WTC11 (cell line): ENCODE data around the gene ALG6.

Source experiments
- JUN ChIP-seq: sonication (generic); formaldehyde crosslinking; IDR thresholded peaks from 2 replicates; pipeline ENCODE4 v1.8.0; 2023; ENCODE audit warnings: mild to moderate bottlenecking, missing genetic modification reagents
- TEAD4 ChIP-seq: sonication (generic); formaldehyde crosslinking; IDR thresholded peaks from 2 replicates; pipeline ENCODE4 v1.8.0; 2022; ENCODE audit warnings: mild to moderate bottlenecking, missing genetic modification reagents

DNA sequence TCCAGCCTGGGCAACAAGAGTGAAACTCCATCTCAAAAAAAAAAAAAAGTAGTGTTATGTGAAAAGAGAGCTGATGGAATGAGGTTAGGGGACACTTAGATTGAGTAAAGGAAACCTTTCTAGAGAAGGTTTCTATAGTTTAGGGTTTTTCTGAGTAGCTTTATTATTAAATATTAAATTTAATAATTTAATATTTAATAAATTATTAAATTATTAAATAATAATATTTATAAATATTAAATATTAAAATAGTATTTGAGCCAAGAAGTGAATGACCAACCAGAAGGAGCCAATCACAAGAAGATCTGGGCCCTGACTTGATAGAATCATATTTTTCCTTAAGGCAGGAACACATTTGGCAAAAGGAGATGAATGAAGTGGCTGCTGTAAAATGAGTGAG is 50.7 kb downstream of the ALG6 start:
- TF ChIP-seq JUN (CRISPR knock-in tag) (no peak), TEAD4 (no peak)
